AG08395 (cell line): Measurements from ENCODE around the gene ALB.
"Not testable (repeated sequence)": the region's sequence is repeated elsewhere in the genome, so short reads cannot be mapped to it uniquely, and the experiment has no call there.

Experiments
- DNase-seq: peaks from one replicate; pipeline ENCODE4 v3.0.0; 2012; ENCODE audit warnings: mixed read lengths, low spot score

ALB gene

GRCh38 chr4:73404042-73404441 lies at the start of gene ALB:
TSS of gene ALB (plus strand) at chr4:73404287. CDS start at chr4:73404328, 41 bp downstream.
- no peak for DNase-seq

- not testable (repeated sequence) for DNase-seq
Observed at GRCh38 chr4:73357174-73357573, 46.9 kb upstream of the ALB start.

- not testable (repeated sequence) for DNase-seq
Observed at GRCh38 chr4:73369506-73370199, 34.4 kb upstream of the ALB start.

- no peak for DNase-seq
Observed at GRCh38 chr4:73375328-73375741, 28.8 kb upstream of the ALB start.

- no peak for DNase-seq
Observed at GRCh38 chr4:73376251-73376650, 27.8 kb upstream of the ALB start.

GRCh38 chr4:73376976-73377375 lies 27.1 kb upstream of the ALB start:
- DNase-seq: no peak

- no peak for DNase-seq
Observed at GRCh38 chr4:73378887-73379286, 25.2 kb upstream of the ALB start.

GRCh38 chr4:73379946-73380345 lies 24.1 kb upstream of the ALB start:
- DNase-seq: no peak

GRCh38 chr4:73381214-73381613 lies 22.9 kb upstream of the ALB start:
- DNase-seq: no peak

GRCh38 chr4:73383452-73383851 lies 20.6 kb upstream of the ALB start:
- no peak for DNase-seq

- no peak for DNase-seq
Observed at GRCh38 chr4:73387552-73387951, 16.5 kb upstream of the ALB start.

GRCh38 chr4:73388887-73389286 lies 15.2 kb upstream of the ALB start:
- no peak for DNase-seq

- not testable (repeated sequence) for DNase-seq
Observed at GRCh38 chr4:73389663-73390062, 14.4 kb upstream of the ALB start.

GRCh38 chr4:73391774-73392173 lies 12.3 kb upstream of the ALB start:
- DNase-seq: no peak

- DNase-seq: no peak
Observed at GRCh38 chr4:73392936-73393335, 11.2 kb upstream of the ALB start.

GRCh38 chr4:73396304-73396703 lies 7.8 kb upstream of the ALB start:
- DNase-seq: no peak

GRCh38 chr4:73396993-73397972 lies 6.8 kb upstream of the ALB start:
- no peak for DNase-seq

- no peak for DNase-seq
Observed at GRCh38 chr4:73401412-73401811, 2.7 kb upstream of the ALB start.

GRCh38 chr4:73404457-73404856 lies 370 bp downstream of the ALB start:
- DNase-seq: no peak

GRCh38 chr4:73405138-73405537 lies 1.1 kb downstream of the ALB start:
- DNase-seq: no peak

GRCh38 chr4:73406548-73406875 lies 2.4 kb downstream of the ALB start:
- DNase-seq: no peak

GRCh38 chr4:73407227-73407673 lies 3.2 kb downstream of the ALB start:
- no peak for DNase-seq

- no peak for DNase-seq
Observed at GRCh38 chr4:73408181-73408867, 4.2 kb downstream of the ALB start.
